GM23338 (cell line): ENCODE results near the gene HCN2. TPM values are rescaled to one million over a fixed set of nuclear protein-coding genes. Genes with fewer than 3 reads are reported as not detected.

Source experiments
- ATAC-seq: fragments of 200-7000 bp; cut with Tn5 transposase; 3 replicates; pipeline ENCODE4 v1.9.1; 2020
- DNase-seq: peaks from one replicate; pipeline ENCODE4 v3.0.0-alpha.2; 2015; ENCODE audit warnings: low spot score
- H2AFZ ChIP-seq: fragments of 200-600 bp; sonication (generic); 2 replicates; pipeline ENCODE4 v1.8.0; 2016; ENCODE audit warnings: antibody characterized with exemption, mild to moderate bottlenecking, moderate library complexity
- H3F3A ChIP-seq: fragments of 200-600 bp; sonication (generic); replicated peaks from 2 replicates; pipeline ENCODE4 v1.8.0; 2017; ENCODE audit warnings: antibody characterized with exemption, mixed run types, low read depth
- H3K27ac ChIP-seq: fragments of 200-600 bp; sonication (generic); 2 replicates; pipeline ENCODE4 v1.6.1; 2016; ENCODE audit warnings: low read depth
- H3K27me3 ChIP-seq: fragments of 200-600 bp; sonication (generic); 2 replicates; pipeline ENCODE4 v1.8.0; 2016; ENCODE audit warnings: mild to moderate bottlenecking, mixed run types, moderate library complexity; ENCODE audit not compliant: insufficient read depth
- H3K36me3 ChIP-seq: fragments of 200-600 bp; sonication (generic); 2 replicates; pipeline ENCODE4 v1.8.0; 2016; ENCODE audit warnings: mild to moderate bottlenecking; ENCODE audit not compliant: insufficient read depth
- H3K4me1 ChIP-seq: fragments of 200-600 bp; sonication (generic); 2 replicates; pipeline ENCODE4 v1.8.0; 2016; ENCODE audit warnings: mild to moderate bottlenecking, moderate library complexity; ENCODE audit not compliant: insufficient read depth
- H3K4me2 ChIP-seq: fragments of 200-600 bp; sonication (generic); 2 replicates; pipeline ENCODE4 v1.7.1; 2017; ENCODE audit warnings: mixed run types
- H3K4me3 ChIP-seq: fragments of 200-600 bp; sonication (generic); 2 replicates; pipeline ENCODE4 v1.6.1; 2016; ENCODE audit warnings: mixed run types
- H3K79me2 ChIP-seq: fragments of 200-600 bp; sonication (generic); replicated peaks from 2 replicates; pipeline ENCODE4 v1.8.0; 2017; ENCODE audit warnings: mild to moderate bottlenecking; ENCODE audit not compliant: insufficient read depth
- H3K9me2 ChIP-seq: fragments of 200-600 bp; sonication (generic); 2 replicates; pipeline ENCODE4 v1.8.0; 2017; ENCODE audit not compliant: insufficient read depth
- H4K20me1 ChIP-seq: fragments of 200-600 bp; sonication (generic); replicated peaks from 2 replicates; pipeline ENCODE4 v1.8.0; 2017; ENCODE audit warnings: mild to moderate bottlenecking; ENCODE audit not compliant: insufficient read depth
- H3K27ac Mint-ChIP-seq: 2 replicates; pipeline ENCODE4 v1.8.0; 2020; ENCODE audit warnings: inconsistent platforms, mild to moderate bottlenecking, moderate library complexity, mixed read lengths
- H3K27me3 Mint-ChIP-seq: 3 replicates; pipeline ENCODE4 v1.8.0; 2022; ENCODE audit warnings: low read depth, mild to moderate bottlenecking, moderate library complexity, mixed read lengths, inconsistent platforms; ENCODE audit not compliant: insufficient read depth, poor library complexity
- H3K36me3 Mint-ChIP-seq: 3 replicates; pipeline ENCODE4 v1.8.0; 2021; ENCODE audit warnings: low read depth, mild to moderate bottlenecking, inconsistent platforms, moderate library complexity, mixed read lengths
- H3K4me1 Mint-ChIP-seq: 3 replicates; pipeline ENCODE4 v1.8.0; 2020; ENCODE audit warnings: mild to moderate bottlenecking, inconsistent platforms, mixed read lengths
- H3K4me3 Mint-ChIP-seq: 3 replicates; pipeline ENCODE4 v1.8.0; 2021; ENCODE audit warnings: moderate library complexity, mild to moderate bottlenecking, inconsistent platforms, mixed read lengths
- H3K9me3 Mint-ChIP-seq: 3 replicates; pipeline ENCODE4 v1.8.0; 2020; ENCODE audit warnings: moderate library complexity, mild to moderate bottlenecking, inconsistent platforms, mixed read lengths
- CREB1 ChIP-seq: fragments of 250-450 bp; sonication (Bioruptor Pico); IDR thresholded peaks from 2 replicates; pipeline ENCODE4 v1.5.0; 2020; ENCODE audit warnings: low read depth, mild to moderate bottlenecking, moderate library complexity
- ETS1 ChIP-seq: IDR thresholded peaks from 2 replicates; pipeline ENCODE4 v1.6.1; 2016; ENCODE audit warnings: antibody characterized with exemption
- EZH2 ChIP-seq: fragments of 200-600 bp; sonication (generic); IDR thresholded peaks from one replicate; pipeline ENCODE4 v1.8.0; 2017; ENCODE audit warnings: antibody characterized with exemption, mild to moderate bottlenecking, low read depth; ENCODE audit not compliant: unreplicated experiment
- EZH2phosphoT487 ChIP-seq: fragments of 200-600 bp; sonication (generic); IDR thresholded peaks from one replicate; pipeline ENCODE4 v1.8.1; 2018; ENCODE audit warnings: antibody characterized with exemption; ENCODE audit not compliant: unreplicated experiment
- JUNB ChIP-seq: IDR thresholded peaks from one replicate; pipeline ENCODE4 v1.6.1; 2016; ENCODE audit warnings: antibody characterized with exemption; ENCODE audit not compliant: unreplicated experiment
- NANOG ChIP-seq: IDR thresholded peaks from 2 replicates; pipeline ENCODE4 v1.6.1; 2016; ENCODE audit warnings: antibody characterized with exemption, borderline replicate concordance
- POLR2AphosphoS5 ChIP-seq: IDR thresholded peaks from 2 replicates; pipeline ENCODE4 v1.6.1; 2016; ENCODE audit warnings: antibody characterized with exemption, low read depth
- REST ChIP-seq: IDR thresholded peaks from one replicate; pipeline ENCODE4 v1.6.1; 2018; ENCODE audit warnings: antibody characterized with exemption; ENCODE audit not compliant: unreplicated experiment
- STAT1 ChIP-seq: IDR thresholded peaks from one replicate; pipeline ENCODE4 v1.6.1; 2016; ENCODE audit warnings: antibody characterized with exemption; ENCODE audit not compliant: unreplicated experiment
- ZNF114 ChIP-seq: fragments of 250-450 bp; sonication (Bioruptor Pico); IDR thresholded peaks from 2 replicates; pipeline ENCODE4 v1.5.0; 2020; ENCODE audit warnings: mild to moderate bottlenecking, moderate library complexity
- ZNF331 ChIP-seq: fragments of 250-450 bp; sonication (Bioruptor Pico); IDR thresholded peaks from 2 replicates; pipeline ENCODE4 v1.5.0; 2020; ENCODE audit warnings: low read depth, mild to moderate bottlenecking, moderate library complexity
- polyA plus RNA-seq: library from polyadenylated mRNA; unstranded; fragments of >200 nt; fragmentation: Nextera tagmentation; extraction: Ambion mirVana; gene quantifications from 2 replicates; pipeline ENCODE4 v1.2.1, GENCODE V29; 2016
- total RNA-seq: library from RNA; depleted of rRNA; stranded (reverse); fragments of >200 nt; shearing (Covaris generic); gene quantifications from 2 replicates; pipeline ENCODE4 v1.2.3, GENCODE V29; 2014
- TF ChIP-seq, protein P1 (sequence below): fragments of 250-450 bp; sonication (Bioruptor Pico); IDR thresholded peaks from 2 replicates; pipeline ENCODE4 v1.5.0; 2020; ENCODE audit warnings: mild to moderate bottlenecking, moderate library complexity
- TF ChIP-seq, protein P2 (sequence below), 2 experiments: fragments of 200-600 bp in 1 of 2; sonication (generic) in 1 of 2; conservative IDR thresholded peaks; 2 replicates each; pipeline versions ENCODE4 v1.5.1 to v1.6.1; 2016 to 2017; ENCODE audit warnings: antibody characterized with exemption in 2 of 2, low read depth in 2 of 2, mild to moderate bottlenecking in 2 of 2, moderate library complexity in 1 of 2

HCN2 gene
- total and polyA plus RNA-seq, 2 experiments from 2014 or later = 0.06 to 2.9 TPM

- Mint-ChIP-seq H3K27me3 (peaks cover 8% of the 10 kb centered on the region), H3K4me1 (no peaks in the 10 kb centered on the region; the same call in 2 of the 3 replicates), H3K4me3 (no peak overlapping the region), H3K9me3 (no peaks in the 10 kb centered on the region), H3K27ac (no peak overlapping the region), H3K36me3 (peaks cover 25% of the 10 kb centered on the region)
- Histone ChIP-seq H3K4me2 (no peak overlapping the region), H3K4me1 (no peaks in the 10 kb centered on the region), H2AFZ (no peak overlapping the region), H3K79me2 (peaks cover 63% of the 10 kb centered on the region), H3K4me3 (no peak overlapping the region), H3K36me3 (no peaks in the 10 kb centered on the region), H3K27ac (no peak overlapping the region), H4K20me1 (peaks cover 27% of the 10 kb centered on the region), H3F3A (peaks cover 3% of the 10 kb centered on the region; the same call in 1 of the 2 replicates), H3K27me3 (no peaks in the 10 kb centered on the region), H3K9me2 (no peaks in the 10 kb centered on the region)
- ATAC-seq (no peak), DNase-seq (no peak)
- no peak for TF ChIP-seq ZNF331 (CRISPR knock-in tag)
- no peak for TF ChIP-seq STAT1
- TF ChIP-seq, protein P1, sequence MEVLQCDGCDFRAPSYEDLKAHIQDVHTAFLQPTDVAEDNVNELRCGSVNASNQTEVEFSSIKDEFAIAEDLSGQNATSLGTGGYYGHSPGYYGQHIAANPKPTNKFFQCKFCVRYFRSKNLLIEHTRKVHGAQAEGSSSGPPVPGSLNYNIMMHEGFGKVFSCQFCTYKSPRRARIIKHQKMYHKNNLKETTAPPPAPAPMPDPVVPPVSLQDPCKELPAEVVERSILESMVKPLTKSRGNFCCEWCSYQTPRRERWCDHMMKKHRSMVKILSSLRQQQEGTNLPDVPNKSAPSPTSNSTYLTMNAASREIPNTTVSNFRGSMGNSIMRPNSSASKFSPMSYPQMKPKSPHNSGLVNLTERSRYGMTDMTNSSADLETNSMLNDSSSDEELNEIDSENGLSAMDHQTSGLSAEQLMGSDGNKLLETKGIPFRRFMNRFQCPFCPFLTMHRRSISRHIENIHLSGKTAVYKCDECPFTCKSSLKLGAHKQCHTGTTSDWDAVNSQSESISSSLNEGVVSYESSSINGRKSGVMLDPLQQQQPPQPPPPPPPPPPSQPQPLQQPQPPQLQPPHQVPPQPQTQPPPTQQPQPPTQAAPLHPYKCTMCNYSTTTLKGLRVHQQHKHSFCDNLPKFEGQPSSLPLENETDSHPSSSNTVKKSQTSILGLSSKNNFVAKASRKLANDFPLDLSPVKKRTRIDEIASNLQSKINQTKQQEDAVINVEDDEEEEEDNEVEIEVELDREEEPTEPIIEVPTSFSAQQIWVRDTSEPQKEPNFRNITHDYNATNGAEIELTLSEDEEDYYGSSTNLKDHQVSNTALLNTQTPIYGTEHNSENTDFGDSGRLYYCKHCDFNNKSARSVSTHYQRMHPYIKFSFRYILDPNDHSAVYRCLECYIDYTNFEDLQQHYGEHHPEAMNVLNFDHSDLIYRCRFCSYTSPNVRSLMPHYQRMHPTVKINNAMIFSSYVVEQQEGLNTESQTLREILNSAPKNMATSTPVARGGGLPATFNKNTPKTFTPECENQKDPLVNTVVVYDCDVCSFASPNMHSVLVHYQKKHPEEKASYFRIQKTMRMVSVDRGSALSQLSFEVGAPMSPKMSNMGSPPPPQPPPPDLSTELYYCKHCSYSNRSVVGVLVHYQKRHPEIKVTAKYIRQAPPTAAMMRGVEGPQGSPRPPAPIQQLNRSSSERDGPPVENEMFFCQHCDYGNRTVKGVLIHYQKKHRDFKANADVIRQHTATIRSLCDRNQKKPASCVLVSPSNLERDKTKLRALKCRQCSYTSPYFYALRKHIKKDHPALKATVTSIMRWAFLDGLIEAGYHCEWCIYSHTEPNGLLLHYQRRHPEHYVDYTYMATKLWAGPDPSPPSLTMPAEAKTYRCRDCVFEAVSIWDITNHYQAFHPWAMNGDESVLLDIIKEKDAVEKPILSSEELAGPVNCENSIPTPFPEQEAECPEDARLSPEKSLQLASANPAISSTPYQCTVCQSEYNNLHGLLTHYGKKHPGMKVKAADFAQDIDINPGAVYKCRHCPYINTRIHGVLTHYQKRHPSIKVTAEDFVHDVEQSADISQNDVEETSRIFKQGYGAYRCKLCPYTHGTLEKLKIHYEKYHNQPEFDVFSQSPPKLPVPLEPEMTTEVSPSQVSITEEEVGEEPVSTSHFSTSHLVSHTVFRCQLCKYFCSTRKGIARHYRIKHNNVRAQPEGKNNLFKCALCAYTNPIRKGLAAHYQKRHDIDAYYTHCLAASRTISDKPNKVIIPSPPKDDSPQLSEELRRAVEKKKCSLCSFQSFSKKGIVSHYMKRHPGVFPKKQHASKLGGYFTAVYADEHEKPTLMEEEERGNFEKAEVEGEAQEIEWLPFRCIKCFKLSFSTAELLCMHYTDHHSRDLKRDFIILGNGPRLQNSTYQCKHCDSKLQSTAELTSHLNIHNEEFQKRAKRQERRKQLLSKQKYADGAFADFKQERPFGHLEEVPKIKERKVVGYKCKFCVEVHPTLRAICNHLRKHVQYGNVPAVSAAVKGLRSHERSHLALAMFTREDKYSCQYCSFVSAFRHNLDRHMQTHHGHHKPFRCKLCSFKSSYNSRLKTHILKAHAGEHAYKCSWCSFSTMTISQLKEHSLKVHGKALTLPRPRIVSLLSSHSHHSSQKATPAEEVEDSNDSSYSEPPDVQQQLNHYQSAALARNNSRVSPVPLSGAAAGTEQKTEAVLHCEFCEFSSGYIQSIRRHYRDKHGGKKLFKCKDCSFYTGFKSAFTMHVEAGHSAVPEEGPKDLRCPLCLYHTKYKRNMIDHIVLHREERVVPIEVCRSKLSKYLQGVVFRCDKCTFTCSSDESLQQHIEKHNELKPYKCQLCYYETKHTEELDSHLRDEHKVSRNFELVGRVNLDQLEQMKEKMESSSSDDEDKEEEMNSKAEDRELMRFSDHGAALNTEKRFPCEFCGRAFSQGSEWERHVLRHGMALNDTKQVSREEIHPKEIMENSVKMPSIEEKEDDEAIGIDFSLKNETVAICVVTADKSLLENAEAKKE (CRISPR knock-in tag) = no peak
- TF ChIP-seq, protein P2, sequence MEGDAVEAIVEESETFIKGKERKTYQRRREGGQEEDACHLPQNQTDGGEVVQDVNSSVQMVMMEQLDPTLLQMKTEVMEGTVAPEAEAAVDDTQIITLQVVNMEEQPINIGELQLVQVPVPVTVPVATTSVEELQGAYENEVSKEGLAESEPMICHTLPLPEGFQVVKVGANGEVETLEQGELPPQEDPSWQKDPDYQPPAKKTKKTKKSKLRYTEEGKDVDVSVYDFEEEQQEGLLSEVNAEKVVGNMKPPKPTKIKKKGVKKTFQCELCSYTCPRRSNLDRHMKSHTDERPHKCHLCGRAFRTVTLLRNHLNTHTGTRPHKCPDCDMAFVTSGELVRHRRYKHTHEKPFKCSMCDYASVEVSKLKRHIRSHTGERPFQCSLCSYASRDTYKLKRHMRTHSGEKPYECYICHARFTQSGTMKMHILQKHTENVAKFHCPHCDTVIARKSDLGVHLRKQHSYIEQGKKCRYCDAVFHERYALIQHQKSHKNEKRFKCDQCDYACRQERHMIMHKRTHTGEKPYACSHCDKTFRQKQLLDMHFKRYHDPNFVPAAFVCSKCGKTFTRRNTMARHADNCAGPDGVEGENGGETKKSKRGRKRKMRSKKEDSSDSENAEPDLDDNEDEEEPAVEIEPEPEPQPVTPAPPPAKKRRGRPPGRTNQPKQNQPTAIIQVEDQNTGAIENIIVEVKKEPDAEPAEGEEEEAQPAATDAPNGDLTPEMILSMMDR (conservative IDR thresholded peaks at IDR 0.05; ENCODE audit: low read depth in 2 of 2) = no peak
- no peak for TF ChIP-seq ETS1
- no peak for TF ChIP-seq ZNF114 (CRISPR knock-in tag)
- no peak for TF ChIP-seq EZH2
- no peak for TF ChIP-seq POLR2AphosphoS5
- no peak for TF ChIP-seq REST
- no peak for TF ChIP-seq CREB1 (CRISPR knock-in tag)
- no peak for TF ChIP-seq JUNB
- no peak for TF ChIP-seq NANOG
- no peak for TF ChIP-seq EZH2phosphoT487
Observed at GRCh38 chr19:653425-653824, 63.7 kb downstream of the HCN2 start.
